Ovary (tissue), 9 donors: ENCODE measurements around the gene TMEM266. TPM values are rescaled to one million over a fixed set of nuclear protein-coding genes. Genes with fewer than 3 reads are reported as not detected.

Experiments
- DNase-seq, 5 donors: peaks; one replicate each; pipeline ENCODE4 v3.0.0-alpha.2; 2019 to 2020
- H3K27ac ChIP-seq, 2 donors: fragments of 200-600 bp; one replicate each; pipeline versions ENCODE4 v1.5.1 to v1.8.0; 2019 to 2022
- H3K27me3 ChIP-seq: fragments of 200-600 bp; one replicate; pipeline ENCODE4 v1.8.0; 2022
- H3K36me3 ChIP-seq: fragments of 200-600 bp; sonication (generic); one replicate; pipeline ENCODE4 v1.5.1; 2019
- H3K4me1 ChIP-seq: one replicate; pipeline ENCODE4 v1.8.1; 2013; ENCODE audit warnings: mild to moderate bottlenecking, moderate library complexity; ENCODE audit not compliant: insufficient read depth
- H3K4me3 ChIP-seq: fragments of 200-600 bp; sonication (generic); one replicate; pipeline ENCODE4 v1.5.1; 2017
- H3K9me3 ChIP-seq, 2 donors: fragments of 200-600 bp in 1 of 2; sonication (generic) in 1 of 2; one replicate each; pipeline versions ENCODE4 v1.5.1 to v1.8.1; 2013 to 2019; ENCODE audit warnings: mild to moderate bottlenecking in 1 of 2, moderate library complexity in 1 of 2
- EP300 ChIP-seq: sonication (generic); formaldehyde crosslinking; IDR thresholded peaks from one replicate; pipeline ENCODE4 v1.6.1; 2017; ENCODE audit warnings: antibody characterized with exemption
- POLR2A ChIP-seq: fragments of 450-650 bp; IDR thresholded peaks from one replicate; pipeline ENCODE4 v1.6.1; 2017; ENCODE audit warnings: antibody characterized with exemption, mild to moderate bottlenecking, moderate library complexity
- WGBS, 3 donors: extraction: QIAGEN DNeasy Blood & Tissue Kit in 1 of 3; methylation state at CpG; one replicate each; pipeline versions ENCODE4 v1.1.5 to v1.1.7; 2013 to 2017; 5-methylcytosine and 5-hydroxymethylcytosine counted together
- intact Hi-C, 4 donors: fragments of 100-400 bp; cut with DNase I; formaldehyde crosslinking; loops; one replicate each; pipeline versions ENCODE4 v1.11.0 to v1.15.1; 2022 to 2023
- polyA plus RNA-seq, 2 donors: library from polyadenylated mRNA; stranded (reverse); fragments of 200-250 nt in 1 of 2; fragments of 350-450 nt in 1 of 2; fragmentation: Illumina TruSeq in 1 of 2; extraction: RNeasy Lipid Tissue Mini Kit (QIAGEN cat#74804) in 1 of 2; gene quantifications; one replicate each; pipeline ENCODE4 v1.2.3, GENCODE V29; 2013 to 2014
- total RNA-seq, 7 donors: library from RNA; depleted of rRNA in 2 of 7; stranded (reverse); fragments of >200 nt in 2 of 7; fragmentation: NEBNext Ultra II Directional in 3 of 7; extraction: Animal tissue kit (Norgen Biotek cat#: 25700) in 3 of 7; gene quantifications; one replicate each; pipeline versions ENCODE4 v1.1.0 to v1.2.4, GENCODE V29; 2016 to 2023
- TF ChIP-seq, protein P1 (sequence below), 3 donors: fragments of 450-650 bp in 2 of 3; fragments of 200-600 bp in 1 of 3; IDR thresholded peaks; one replicate each; pipeline versions ENCODE4 v1.5.1 to v1.8.0; 2016 to 2022; ENCODE audit warnings: antibody characterized with exemption in 3 of 3, mild to moderate bottlenecking in 1 of 3
- donor health status: DM: no; HTN: no; CAD: no; lungs with moderate emphysema.
- donor health status: DM: no; HTN: no; CAD: no.
- donor health status: Bipolar disorder and iron deficiency.
- donor health status: DM: yes; HTN: yes; CAD: no.
- donor health status: DM: no; HTN: no; CAD: no.
- donor health status: DM: yes; HTN: yes; CAD: no.

The TMEM266 gene
- total and polyA plus RNA-seq, 9 donors = 0.11 to 0.13 TPM; not detected in 7

DNA sequence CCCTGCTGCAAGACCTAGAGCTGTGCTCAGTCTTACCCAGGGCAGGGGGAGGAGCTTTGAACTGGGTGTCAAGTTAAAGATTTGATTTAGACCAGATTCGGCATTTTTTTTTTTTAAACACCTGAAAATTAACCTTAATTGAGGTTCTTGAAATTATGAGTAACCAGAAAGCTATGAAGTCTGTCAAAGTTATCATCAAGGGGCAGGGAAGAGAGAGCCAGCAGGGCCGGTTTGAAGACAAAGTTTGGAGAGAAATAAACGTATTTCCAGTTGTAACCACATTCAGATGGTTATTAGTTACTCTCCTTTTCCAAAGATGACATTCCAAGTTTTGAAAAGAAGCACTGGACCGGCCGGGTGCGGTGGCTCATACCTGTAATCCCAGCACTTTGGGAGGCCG, 12.0 kb downstream of the TMEM266 start:
- Histone ChIP-seq H3K27ac (no peak overlapping the region), H3K36me3 (no peaks in the 10 kb centered on the region), H3K4me1 (no peaks in the 10 kb centered on the region), H3K9me3 (no peaks in the 10 kb centered on the region), H3K4me3 (no peak overlapping the region), H3K27me3 (no peaks in the 10 kb centered on the region)
- TF ChIP-seq, protein P1, sequence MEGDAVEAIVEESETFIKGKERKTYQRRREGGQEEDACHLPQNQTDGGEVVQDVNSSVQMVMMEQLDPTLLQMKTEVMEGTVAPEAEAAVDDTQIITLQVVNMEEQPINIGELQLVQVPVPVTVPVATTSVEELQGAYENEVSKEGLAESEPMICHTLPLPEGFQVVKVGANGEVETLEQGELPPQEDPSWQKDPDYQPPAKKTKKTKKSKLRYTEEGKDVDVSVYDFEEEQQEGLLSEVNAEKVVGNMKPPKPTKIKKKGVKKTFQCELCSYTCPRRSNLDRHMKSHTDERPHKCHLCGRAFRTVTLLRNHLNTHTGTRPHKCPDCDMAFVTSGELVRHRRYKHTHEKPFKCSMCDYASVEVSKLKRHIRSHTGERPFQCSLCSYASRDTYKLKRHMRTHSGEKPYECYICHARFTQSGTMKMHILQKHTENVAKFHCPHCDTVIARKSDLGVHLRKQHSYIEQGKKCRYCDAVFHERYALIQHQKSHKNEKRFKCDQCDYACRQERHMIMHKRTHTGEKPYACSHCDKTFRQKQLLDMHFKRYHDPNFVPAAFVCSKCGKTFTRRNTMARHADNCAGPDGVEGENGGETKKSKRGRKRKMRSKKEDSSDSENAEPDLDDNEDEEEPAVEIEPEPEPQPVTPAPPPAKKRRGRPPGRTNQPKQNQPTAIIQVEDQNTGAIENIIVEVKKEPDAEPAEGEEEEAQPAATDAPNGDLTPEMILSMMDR (IDR thresholded peaks at IDR 0.05) = no peak
- TF ChIP-seq EP300 = no peak
- TF ChIP-seq POLR2A = no peak
- no peak for DNase-seq
- WGBS, 3 donors = 70 to 77% (median 74%) methylated on average over 7 of the region's 7 CpGs
- intact Hi-C loops = no loop called here

DNA sequence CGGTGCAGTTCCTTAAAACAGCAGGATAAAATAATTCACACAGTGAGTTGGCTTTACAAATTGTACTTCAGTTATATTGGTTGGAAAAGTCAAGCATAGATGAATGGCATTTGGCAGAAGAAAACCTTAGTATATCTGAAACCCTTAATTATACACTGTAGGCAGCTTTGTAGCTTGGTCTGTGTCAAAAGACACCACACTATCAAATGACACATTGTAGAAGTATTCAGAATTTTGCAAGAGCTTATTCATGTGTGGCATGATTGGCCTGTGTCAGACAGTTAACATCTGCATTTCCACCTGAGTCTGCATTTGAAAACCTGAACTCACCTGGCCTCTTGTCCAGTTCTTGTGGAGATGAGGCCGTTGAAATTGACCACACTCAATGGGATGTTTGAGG, 13.8 kb downstream of the TMEM266 start:
- no peaks in the 10 kb centered on the region for H3K4me1 ChIP-seq
- H3K9me3 ChIP-seq = no peaks in the 10 kb centered on the region
- intact Hi-C loops = no loop called here
- H3K4me3 ChIP-seq = no peak overlapping the region
- 67 to 74% (median 67%) methylated on average over 2 of the region's 2 CpGs for WGBS, 3 donors
- no peak overlapping the region for H3K27ac ChIP-seq
- TF ChIP-seq, protein P1 (IDR thresholded peaks at IDR 0.05) = no peak
- no peak for TF ChIP-seq POLR2A
- TF ChIP-seq EP300 = no peak
- no peaks in the 10 kb centered on the region for H3K27me3 ChIP-seq
- no peaks in the 10 kb centered on the region for H3K36me3 ChIP-seq
- DNase-seq = no peak

DNA sequence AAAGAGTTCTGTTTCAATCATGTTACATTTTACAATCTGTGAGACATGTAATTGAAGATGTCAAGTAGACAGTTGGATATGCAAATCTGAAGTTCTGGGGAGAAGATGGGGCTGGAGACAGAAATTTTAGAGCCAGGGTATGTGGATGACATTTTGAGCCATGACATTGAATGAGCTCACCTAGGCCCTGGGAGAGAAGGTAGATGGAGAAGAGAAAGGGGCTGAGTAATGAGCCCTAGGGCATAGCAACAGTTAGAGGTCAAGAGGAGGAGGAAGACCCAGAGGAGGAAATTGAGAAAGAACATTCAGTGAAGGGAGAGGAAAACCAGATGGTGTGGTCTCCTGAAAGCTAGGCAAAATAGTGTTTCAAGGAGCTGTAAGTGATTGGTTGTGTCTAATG, 15.3 kb downstream of the TMEM266 start:
- intact Hi-C loops = no loop called here
- Histone ChIP-seq H3K9me3 (no peaks in the 10 kb centered on the region), H3K36me3 (no peaks in the 10 kb centered on the region), H3K4me3 (no peak overlapping the region), H3K27ac (no peak overlapping the region), H3K27me3 (no peaks in the 10 kb centered on the region), H3K4me1 (no peaks in the 10 kb centered on the region)
- TF ChIP-seq POLR2A (no peak), EP300 (no peak)
- TF ChIP-seq, protein P1 (IDR thresholded peaks at IDR 0.05) = no peak
- no peak for DNase-seq

DNA sequence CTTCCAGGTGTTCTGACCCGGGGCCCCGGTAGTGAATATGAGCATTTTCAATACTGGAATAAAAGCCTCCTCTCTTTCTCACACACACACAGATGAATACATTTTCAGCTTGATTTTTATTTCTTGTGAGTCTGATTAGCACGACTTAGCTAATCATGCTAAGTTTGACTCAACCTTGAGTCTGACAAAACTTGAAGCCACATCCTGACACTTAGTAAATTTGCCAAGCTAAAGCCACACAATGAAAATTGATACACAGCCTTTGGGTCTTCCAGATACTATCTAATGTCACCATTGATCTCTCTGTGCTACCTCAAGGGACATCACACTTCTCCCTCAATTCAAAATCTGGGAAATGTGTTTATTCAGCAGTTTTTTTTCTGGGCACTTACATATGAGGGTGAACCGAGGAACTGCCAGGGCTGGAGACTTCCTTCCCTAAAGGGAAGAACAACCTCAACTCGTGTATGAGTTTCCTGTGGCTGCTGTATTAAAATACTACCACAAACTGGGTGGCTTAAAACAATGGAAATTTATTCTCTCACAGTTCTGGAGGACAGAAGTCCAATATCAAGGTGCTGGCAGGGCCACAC, 18.6 kb downstream of the TMEM266 start:
- intact Hi-C loops = no loop called here
- H3K27me3 ChIP-seq = no peaks in the 10 kb centered on the region
- DNase-seq = no peak
- 70 to 76% (median 70%) methylated on average over 5 of the region's 5 CpGs for WGBS, 3 donors
- no peak for TF ChIP-seq POLR2A
- TF ChIP-seq EP300 = no peak
- TF ChIP-seq, protein P1 (IDR thresholded peaks at IDR 0.05) = no peak
- H3K36me3 ChIP-seq = no peaks in the 10 kb centered on the region
- no peaks in the 10 kb centered on the region for H3K9me3 ChIP-seq
- H3K27ac ChIP-seq = no peak overlapping the region
- no peak overlapping the region for H3K4me3 ChIP-seq
- no peaks in the 10 kb centered on the region for H3K4me1 ChIP-seq
